GM21423 (cell line): ENCODE data around the gene SMG6.

ENCODE experiments used
- ATAC-seq: cut with Tn5 transposase; IDR thresholded peaks from one replicate; pipeline ENCODE4 v1.9.1; 2021; ENCODE audit warnings: mild to moderate bottlenecking, moderate library complexity; ENCODE audit not compliant: unreplicated experiment

SMG6 gene

DNA sequence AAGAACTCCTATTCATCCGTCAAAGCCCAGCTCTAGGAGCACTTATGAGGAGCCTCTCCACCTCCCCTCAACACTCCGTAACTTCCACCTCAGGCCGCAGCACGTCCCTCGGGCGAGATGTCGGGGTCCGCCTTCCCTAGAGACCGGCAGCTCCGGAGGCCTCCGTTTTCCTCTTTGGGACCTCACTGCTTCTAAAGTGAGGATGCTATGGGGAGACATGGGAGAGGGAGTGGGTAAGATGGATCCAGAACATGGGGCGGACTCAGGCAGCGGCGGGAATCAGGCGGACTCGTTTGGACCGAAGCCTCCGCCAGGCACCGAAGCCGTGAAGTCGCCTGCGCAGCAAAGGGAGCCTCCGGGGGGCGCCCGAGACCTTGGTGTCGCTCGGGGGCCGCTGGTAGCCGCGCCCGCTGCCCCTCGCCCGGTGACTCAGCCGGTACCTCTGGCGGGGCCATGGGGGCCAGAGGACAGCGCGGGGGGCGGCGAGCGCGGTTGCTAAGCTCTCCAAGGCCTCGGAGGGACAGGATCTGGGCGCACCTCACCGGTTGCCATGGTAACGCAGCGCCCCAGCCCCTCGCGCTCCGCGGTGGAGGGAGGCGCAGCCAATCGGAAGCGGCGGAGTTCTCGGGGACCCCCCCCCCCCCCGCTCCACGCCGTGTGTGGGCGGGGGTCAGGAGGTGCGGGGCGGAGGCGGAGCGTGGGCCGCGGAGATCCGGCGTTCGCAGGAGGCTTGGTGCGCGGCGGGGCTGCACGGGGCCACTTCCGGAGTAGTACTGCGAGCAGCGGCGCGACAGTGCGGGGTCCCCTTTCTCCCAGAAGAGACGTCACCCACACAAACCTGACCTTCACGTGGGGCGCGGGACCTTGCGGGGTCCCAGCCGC is 250.0 kb downstream of the SMG6 start:
- no peak for ATAC-seq

GRCh38 chr17:2051933-2052559 is 251.5 kb downstream of the SMG6 start:
- no peak for ATAC-seq

DNA sequence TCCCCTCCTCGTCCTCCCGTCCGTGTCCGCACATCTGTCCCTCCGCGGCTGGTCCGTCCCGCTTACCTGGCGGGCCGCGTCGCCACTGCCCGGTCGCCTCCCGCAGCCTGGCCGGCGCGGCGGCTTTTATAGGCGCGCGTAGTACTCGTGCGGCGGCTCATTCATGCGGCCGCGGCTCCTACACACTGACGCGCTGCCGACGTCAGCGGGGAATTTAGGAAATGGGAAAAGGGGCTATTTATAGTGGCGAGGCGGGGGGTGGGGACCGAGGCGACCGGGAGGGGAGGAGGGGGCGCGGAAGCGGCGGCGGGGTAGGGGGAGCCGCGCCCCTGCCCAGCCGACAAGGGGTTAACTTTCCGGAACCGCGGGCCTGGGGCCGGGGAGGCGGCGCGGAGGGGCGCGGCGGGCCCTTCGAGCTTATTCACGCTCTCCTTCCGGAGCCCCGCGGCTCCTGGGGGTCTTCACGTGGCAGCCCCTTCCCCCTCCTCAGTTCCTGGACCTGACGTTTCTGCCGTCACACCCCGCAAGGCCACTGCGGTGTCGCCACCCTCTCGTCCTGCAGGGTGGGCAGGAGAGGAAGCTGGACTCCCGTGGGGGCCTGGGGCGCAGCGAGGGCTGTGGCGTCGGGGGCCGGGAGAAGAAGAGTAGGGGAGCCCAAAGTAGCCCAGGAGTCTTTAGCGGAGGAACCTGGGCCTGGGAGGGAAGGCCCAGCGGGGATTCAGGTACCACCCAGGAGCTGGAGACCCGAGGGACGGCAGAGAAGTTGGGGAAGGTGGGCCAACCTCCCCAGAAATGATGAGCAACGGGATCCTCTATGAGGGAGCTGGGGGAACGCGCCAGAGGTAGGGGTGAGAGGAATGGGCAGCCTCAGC is 252.3 kb downstream of the SMG6 start:
- no peak for ATAC-seq

GRCh38 chr17:2050300-2051060 is 253.1 kb downstream of the SMG6 start:
- ATAC-seq: peak; percentile 17

DNA sequence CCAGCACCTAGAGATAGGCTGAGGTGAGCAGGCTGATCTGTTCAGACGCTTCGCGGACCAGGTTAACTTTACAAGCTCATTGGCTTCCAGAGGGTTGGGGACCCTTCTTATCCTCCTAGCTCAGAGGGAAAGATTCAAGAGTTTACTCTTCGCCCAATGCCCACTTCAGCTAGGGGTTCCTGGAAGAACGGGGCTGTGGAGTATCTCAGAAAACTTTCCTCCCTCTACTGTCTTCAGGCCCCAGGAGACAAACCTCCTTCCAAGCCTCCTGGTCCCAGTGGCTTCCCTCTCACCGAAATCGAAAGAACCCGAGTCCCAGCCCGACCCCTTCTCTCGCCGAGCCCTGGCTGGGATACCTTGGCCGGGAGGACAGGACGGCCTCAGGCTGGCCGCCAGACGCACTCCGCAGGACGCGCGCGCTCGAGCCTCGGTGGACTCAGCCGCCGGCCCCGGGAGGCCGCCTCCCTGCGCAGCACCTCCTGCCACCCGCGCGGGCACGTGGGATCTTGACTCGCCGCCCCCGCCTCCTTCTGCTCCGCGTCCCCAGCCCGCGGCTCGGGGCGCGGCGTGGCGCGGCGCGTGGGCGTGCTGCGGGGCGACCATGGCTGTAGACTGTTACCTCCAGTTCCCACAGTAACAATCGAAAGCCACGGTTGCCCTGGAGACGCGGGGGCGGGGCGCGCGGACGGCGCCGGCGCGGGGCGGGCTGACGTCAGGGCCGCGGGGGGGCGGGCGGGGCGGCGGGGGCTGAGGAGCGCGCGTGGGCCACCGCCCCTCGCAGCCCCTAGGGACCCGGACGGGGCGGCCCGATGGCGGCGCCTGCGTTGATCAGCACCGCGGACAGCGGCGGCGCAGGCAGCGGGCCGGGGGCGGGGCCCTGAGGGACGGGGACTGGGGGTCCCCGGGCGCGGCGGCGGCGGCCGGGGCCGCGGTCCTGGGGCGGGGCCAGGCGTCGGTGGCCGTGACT is 254.0 kb downstream of the SMG6 start:
- ATAC-seq: peak; percentile 44

- ATAC-seq: no peak
These were observed 254.8 kb downstream of the SMG6 start for GRCh38 chr17:2048805-2049204.

- no peak for ATAC-seq
These were observed 256.0 kb downstream of the SMG6 start for GRCh38 chr17:2047590-2047989.

GRCh38 chr17:2044263-2044894 is 259.2 kb downstream of the SMG6 start:
- ATAC-seq: no peak

DNA sequence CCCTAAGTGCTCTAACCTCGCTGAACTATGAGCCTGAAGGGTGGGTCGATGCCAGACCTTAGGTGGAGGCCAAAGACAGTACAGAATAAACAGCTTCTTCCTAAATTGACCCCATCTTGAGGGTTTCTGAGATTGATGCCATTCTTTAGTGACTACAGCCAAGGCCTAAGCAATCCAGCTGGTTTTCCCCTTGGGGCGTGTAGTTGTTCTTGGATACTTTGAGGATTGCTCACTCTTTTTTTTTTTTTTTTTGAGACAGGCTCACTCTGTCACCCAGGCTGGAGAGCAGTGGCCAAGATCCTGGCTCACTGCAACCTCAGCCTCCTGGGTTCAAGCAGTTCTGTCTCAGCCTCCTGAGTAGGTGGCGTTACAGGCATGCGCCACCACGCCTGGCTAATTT is 259.8 kb downstream of the SMG6 start:
- ATAC-seq: no peak

- no peak for ATAC-seq
These were observed 260.7 kb downstream of the SMG6 start for GRCh38 chr17:2042933-2043332.

DNA sequence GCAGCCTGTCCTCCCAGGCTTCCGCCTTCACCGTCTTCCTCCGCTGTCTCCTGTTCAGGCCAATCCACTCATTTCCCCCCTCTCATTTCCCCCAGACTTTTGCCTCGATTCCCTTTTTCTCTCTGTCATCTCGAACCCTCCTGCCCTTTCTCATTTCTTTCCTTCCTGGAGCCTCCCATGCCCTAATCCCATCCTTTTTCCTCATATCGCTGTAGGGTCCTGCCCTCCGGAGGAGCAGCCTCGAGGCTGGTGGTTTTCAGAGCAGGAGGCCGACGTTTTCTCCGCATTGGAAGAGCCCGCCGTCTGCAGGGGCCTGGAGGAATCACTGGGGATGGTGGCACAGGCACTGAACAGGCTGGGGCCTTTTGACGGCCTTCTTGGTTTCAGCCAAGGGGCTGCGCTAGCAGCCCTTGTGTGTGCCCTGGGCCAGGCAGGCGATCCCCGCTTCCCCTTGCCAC is 261.2 kb downstream of the SMG6 start:
- no peak for ATAC-seq

DNA sequence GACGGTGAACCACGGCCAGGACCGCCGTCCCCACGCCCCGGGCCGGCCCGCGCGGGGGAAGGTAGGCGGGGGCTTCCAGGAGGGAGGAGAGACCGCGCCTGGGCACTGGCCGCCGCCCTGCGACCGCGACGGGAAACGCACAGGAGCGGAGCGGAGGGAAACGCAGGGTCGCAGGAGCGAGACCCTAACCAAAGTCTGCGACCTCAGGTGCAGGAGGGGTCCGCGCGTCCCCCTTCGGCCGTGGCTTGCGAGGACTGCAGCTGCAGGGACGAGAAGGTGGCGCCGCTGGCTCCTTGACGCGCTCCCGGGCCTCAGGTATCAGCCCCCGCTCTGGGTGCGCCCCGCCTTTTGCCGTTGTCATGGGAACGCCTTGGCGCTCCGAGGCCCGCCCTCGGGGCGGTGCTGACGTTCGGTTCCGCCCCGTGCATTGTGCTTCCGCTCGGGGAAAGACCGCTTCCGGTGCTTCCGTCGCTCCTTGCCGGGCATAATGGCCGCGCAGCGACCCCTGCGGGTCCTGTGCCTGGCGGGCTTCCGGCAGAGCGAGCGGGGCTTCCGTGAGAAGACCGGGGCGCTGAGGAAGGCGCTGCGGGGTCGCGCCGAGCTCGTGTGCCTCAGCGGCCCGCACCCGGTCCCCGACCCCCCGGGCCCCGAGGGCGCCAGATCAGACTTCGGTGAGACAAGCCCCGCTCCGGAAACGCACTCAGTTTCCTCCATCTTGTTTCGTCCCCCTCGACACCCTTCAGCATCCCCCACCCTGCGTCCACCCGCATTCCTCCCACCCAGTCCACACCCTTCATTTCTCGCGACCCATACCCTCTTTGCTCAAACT is 261.8 kb downstream of the SMG6 start, which contains the start of gene OVCA2:
OVCA2 (plus strand) TSS at position 462 of the 829 bp plus-strand sequence; CDS start at position 488, 26 bp downstream.
- ATAC-seq: peak; percentile 87

DNA sequence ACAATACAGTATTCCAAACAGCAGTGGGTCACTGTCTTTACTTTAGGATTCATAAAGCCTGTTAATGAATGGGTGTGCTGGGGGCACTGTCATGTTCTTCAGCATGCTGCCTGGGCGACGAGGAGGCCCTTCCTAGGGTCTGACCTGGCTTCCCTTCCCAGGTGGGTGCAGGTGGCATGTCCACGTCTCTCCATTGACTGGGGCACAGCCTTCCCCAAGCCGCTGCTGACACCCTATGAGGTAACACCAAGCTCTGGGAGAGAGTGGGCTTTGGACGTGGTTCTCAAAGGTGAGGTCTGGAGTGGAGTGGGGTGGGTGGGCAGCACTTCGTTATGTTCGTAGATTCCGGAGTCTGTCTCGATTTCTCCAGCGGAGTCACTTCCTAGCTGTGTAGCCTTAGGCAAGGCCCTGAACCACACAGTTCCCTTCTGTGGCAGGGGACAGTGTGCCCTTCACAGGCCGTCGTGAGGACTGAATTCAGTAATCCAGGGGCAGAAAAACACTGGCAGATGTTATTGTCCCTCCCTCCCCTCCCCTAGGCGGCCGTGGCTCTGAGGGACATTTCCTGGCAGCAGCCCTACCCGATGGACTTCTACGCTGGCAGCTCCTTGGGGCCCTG is 262.5 kb downstream of the SMG6 start:
- no peak for ATAC-seq

- ATAC-seq: no peak
These were observed 263.3 kb downstream of the SMG6 start for GRCh38 chr17:2040219-2040827.

- no peak for ATAC-seq
These were observed 266.4 kb downstream of the SMG6 start for GRCh38 chr17:2037155-2037554.

DNA sequence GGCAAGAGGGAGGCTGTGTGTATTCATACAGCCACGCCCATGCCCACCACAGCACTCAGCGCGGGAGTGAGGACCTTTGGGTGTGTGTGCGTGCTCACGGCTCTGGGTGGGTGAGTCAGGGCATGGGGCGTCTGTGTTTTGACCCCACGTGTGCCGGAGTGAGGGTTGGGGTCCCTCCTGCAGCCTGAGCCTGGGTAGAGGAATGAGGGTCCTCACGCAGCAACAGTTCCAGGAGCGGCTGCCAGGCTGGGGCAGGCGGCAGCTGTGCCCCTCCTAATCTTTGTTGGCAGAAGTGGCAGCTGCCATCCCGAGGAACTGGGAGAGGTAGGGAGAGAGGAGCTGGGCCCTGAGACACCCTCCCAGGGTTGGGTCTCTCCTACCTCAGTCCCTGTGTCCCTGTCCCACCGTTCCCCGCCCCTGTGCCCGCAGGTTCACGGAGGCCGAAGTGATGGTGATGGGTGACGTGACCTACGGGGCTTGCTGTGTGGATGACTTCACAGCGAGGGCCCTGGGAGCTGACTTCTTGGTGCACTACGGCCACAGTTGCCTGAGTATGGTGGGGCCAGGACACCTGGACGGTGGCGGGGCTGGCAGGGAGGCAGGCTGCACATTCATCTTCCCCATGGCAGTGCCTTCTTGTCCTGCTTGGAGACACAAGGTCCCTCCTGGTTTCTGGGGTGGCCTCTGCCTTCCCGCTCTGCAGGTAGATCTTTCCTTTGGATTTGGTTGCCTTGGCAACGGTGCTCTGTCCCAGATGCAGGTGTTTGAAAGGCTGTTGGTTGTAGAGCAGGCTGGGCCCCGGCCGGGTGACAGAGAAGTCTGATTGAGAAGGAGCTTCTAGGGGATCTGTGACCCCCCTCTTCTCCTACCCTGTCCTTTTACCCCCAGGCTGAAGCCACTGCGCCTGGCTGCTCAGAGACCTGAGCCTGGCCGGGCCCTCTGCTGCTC is 267.8 kb downstream of the SMG6 start:
- ATAC-seq: no peak
